WTC11 (cell line): ENCODE measurements around the gene USP7.

Experiments
- CREM ChIP-seq: sonication (generic); formaldehyde crosslinking; IDR thresholded peaks from 2 replicates; pipeline ENCODE4 v1.8.1; 2022; ENCODE audit warnings: mild to moderate bottlenecking, missing genetic modification reagents, moderate library complexity
- CTCF ChIP-seq: fragments of 200-600 bp; IDR thresholded peaks from 2 replicates; pipeline ENCODE4 v1.8.0; 2022; ENCODE audit warnings: antibody characterized with exemption
- MAX ChIP-seq: sonication (generic); formaldehyde crosslinking; IDR thresholded peaks from 2 replicates; pipeline ENCODE4 v1.8.0; 2022; ENCODE audit warnings: mild to moderate bottlenecking, missing genetic modification reagents
- SP1 ChIP-seq: sonication (generic); formaldehyde crosslinking; conservative IDR thresholded peaks from 2 replicates; pipeline ENCODE4 v1.8.1; 2022; ENCODE audit warnings: missing genetic modification reagents
- ZNF232 ChIP-seq: sonication (generic); formaldehyde crosslinking; IDR thresholded peaks from 2 replicates; pipeline ENCODE4 v1.8.0; 2022; ENCODE audit warnings: mild to moderate bottlenecking, missing genetic modification reagents
- ZNF281 ChIP-seq: sonication (generic); formaldehyde crosslinking; IDR thresholded peaks from 2 replicates; pipeline ENCODE4 v1.8.0; 2023; ENCODE audit warnings: mild to moderate bottlenecking, missing genetic modification reagents
- TF ChIP-seq, protein P1 (sequence below): sonication (generic); formaldehyde crosslinking; IDR thresholded peaks from 2 replicates; pipeline ENCODE4 v1.8.1; 2023; ENCODE audit warnings: mild to moderate bottlenecking, missing genetic modification reagents
- TF ChIP-seq, protein P2 (sequence below): sonication (generic); formaldehyde crosslinking; IDR thresholded peaks from 2 replicates; pipeline ENCODE4 v1.8.0; 2023; ENCODE audit warnings: missing genetic modification reagents, mild to moderate bottlenecking, borderline replicate concordance
- TF ChIP-seq, protein P3 (sequence below): sonication (generic); formaldehyde crosslinking; IDR thresholded peaks from 2 replicates; pipeline ENCODE4 v1.8.1; 2022; ENCODE audit warnings: mild to moderate bottlenecking, missing genetic modification reagents, moderate library complexity, borderline replicate concordance
- TF ChIP-seq, protein P4 (sequence below): sonication (generic); formaldehyde crosslinking; conservative IDR thresholded peaks from 2 replicates; pipeline ENCODE4 v1.8.1; 2022; ENCODE audit warnings: mild to moderate bottlenecking, missing genetic modification reagents

DNA sequence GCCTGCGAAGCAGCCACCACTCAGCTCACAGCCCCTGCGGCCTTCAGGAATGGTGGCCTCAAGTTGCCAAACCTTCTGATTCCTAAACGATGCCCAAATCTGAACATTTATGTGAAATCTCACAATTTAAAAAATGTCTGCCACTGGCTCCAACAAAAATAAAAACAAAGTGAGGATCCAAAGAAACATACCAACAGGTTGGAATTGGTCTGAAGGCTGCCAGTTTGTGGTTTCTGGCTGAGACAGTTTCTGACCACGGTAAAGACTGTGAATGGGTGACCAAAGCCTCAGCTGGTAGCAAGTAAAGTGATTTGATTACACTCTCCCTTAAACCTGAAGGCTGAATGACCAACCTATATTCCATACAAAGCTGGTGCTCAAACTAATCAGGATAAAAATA, 56.6 kb downstream of the USP7 start:
- TF ChIP-seq CTCF (no peak), ZNF281 (CRISPR knock-in tag) (no peak), SP1 (no peak), CREM (no peak), MAX (CRISPR knock-in tag) (no peak), ZNF232 (CRISPR knock-in tag) (no peak)
- TF ChIP-seq, protein P1, sequence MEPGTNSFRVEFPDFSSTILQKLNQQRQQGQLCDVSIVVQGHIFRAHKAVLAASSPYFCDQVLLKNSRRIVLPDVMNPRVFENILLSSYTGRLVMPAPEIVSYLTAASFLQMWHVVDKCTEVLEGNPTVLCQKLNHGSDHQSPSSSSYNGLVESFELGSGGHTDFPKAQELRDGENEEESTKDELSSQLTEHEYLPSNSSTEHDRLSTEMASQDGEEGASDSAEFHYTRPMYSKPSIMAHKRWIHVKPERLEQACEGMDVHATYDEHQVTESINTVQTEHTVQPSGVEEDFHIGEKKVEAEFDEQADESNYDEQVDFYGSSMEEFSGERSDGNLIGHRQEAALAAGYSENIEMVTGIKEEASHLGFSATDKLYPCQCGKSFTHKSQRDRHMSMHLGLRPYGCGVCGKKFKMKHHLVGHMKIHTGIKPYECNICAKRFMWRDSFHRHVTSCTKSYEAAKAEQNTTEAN (CRISPR knock-in tag), result no peak
- TF ChIP-seq, protein P2, sequence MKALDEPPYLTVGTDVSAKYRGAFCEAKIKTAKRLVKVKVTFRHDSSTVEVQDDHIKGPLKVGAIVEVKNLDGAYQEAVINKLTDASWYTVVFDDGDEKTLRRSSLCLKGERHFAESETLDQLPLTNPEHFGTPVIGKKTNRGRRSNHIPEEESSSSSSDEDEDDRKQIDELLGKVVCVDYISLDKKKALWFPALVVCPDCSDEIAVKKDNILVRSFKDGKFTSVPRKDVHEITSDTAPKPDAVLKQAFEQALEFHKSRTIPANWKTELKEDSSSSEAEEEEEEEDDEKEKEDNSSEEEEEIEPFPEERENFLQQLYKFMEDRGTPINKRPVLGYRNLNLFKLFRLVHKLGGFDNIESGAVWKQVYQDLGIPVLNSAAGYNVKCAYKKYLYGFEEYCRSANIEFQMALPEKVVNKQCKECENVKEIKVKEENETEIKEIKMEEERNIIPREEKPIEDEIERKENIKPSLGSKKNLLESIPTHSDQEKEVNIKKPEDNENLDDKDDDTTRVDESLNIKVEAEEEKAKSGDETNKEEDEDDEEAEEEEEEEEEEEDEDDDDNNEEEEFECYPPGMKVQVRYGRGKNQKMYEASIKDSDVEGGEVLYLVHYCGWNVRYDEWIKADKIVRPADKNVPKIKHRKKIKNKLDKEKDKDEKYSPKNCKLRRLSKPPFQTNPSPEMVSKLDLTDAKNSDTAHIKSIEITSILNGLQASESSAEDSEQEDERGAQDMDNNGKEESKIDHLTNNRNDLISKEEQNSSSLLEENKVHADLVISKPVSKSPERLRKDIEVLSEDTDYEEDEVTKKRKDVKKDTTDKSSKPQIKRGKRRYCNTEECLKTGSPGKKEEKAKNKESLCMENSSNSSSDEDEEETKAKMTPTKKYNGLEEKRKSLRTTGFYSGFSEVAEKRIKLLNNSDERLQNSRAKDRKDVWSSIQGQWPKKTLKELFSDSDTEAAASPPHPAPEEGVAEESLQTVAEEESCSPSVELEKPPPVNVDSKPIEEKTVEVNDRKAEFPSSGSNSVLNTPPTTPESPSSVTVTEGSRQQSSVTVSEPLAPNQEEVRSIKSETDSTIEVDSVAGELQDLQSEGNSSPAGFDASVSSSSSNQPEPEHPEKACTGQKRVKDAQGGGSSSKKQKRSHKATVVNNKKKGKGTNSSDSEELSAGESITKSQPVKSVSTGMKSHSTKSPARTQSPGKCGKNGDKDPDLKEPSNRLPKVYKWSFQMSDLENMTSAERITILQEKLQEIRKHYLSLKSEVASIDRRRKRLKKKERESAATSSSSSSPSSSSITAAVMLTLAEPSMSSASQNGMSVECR, result no peak
- TF ChIP-seq, protein P3, sequence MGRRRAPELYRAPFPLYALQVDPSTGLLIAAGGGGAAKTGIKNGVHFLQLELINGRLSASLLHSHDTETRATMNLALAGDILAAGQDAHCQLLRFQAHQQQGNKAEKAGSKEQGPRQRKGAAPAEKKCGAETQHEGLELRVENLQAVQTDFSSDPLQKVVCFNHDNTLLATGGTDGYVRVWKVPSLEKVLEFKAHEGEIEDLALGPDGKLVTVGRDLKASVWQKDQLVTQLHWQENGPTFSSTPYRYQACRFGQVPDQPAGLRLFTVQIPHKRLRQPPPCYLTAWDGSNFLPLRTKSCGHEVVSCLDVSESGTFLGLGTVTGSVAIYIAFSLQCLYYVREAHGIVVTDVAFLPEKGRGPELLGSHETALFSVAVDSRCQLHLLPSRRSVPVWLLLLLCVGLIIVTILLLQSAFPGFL (CRISPR knock-in tag), result no peak
- TF ChIP-seq, protein P4, sequence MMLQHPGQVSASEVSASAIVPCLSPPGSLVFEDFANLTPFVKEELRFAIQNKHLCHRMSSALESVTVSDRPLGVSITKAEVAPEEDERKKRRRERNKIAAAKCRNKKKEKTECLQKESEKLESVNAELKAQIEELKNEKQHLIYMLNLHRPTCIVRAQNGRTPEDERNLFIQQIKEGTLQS (CRISPR knock-in tag), result no peak
